WTC11 (cell line): ENCODE results near the gene QRFPR. TPM values are rescaled to one million over a fixed set of nuclear protein-coding genes. Genes with fewer than 3 reads are reported as not detected.

Source experiments
- ATAC-seq: fragments of 200-7000 bp; cut with Tn5 transposase; 2 replicates; pipeline ENCODE4 v1.10.0; 2021; ENCODE audit warnings: mild to moderate bottlenecking, moderate library complexity
- CTCF ChIA-PET: fragments of 300-600 bp; sonication (Branson Sonifier 250); formaldehyde crosslinking; loops from one replicate; lab custom pipeline; 2021; ENCODE audit warnings: antibody characterized with exemption; lab: Charles Lee
- POLR2A ChIA-PET: fragments of 350-600 bp; sonication (Branson Sonifier 250); formaldehyde crosslinking; loops from one replicate; lab custom pipeline; 2021; ENCODE audit warnings: antibody characterized with exemption; lab: Charles Lee
- DNase-seq: peaks from one replicate; pipeline ENCODE4 v3.0.0; 2021; ENCODE audit warnings: low spot score
- H3K27ac Mint-ChIP-seq: 2 replicates; pipeline ENCODE4 v1.8.0; 2021; ENCODE audit warnings: mixed read lengths
- H3K27me3 Mint-ChIP-seq: 2 replicates; pipeline ENCODE4 v1.8.0; 2021; ENCODE audit warnings: low read depth, mild to moderate bottlenecking, moderate library complexity, mixed read lengths
- H3K36me3 Mint-ChIP-seq: 2 replicates; pipeline ENCODE4 v1.8.0; 2021; ENCODE audit warnings: mixed read lengths
- H3K4me1 Mint-ChIP-seq: 2 replicates; pipeline ENCODE4 v1.8.0; 2022; ENCODE audit warnings: mixed read lengths
- H3K4me3 Mint-ChIP-seq: 2 replicates; pipeline ENCODE4 v1.8.0; 2021; ENCODE audit warnings: mild to moderate bottlenecking, moderate library complexity, mixed read lengths
- H3K9me3 Mint-ChIP-seq: 2 replicates; pipeline ENCODE4 v1.8.0; 2021; ENCODE audit warnings: mixed read lengths
- AFF4 ChIP-seq: sonication (generic); formaldehyde crosslinking; IDR thresholded peaks from 2 replicates; pipeline ENCODE4 v1.8.1; 2023; ENCODE audit warnings: mild to moderate bottlenecking, missing genetic modification reagents, borderline replicate concordance
- ARID4B ChIP-seq: sonication (generic); formaldehyde crosslinking; IDR thresholded peaks from 2 replicates; pipeline ENCODE4 v1.8.0; 2023; ENCODE audit warnings: missing genetic modification reagents, mild to moderate bottlenecking, borderline replicate concordance
- CDX4 ChIP-seq: fragments of 250-450 bp; sonication (Bioruptor Pico); IDR thresholded peaks from 2 replicates; pipeline ENCODE4 v1.9.0; 2021; ENCODE audit warnings: moderate library complexity, mild to moderate bottlenecking, inconsistent platforms, borderline replicate concordance
- CREB1 ChIP-seq: sonication (generic); formaldehyde crosslinking; IDR thresholded peaks from 2 replicates; pipeline ENCODE4 v1.8.0; 2023; ENCODE audit warnings: mild to moderate bottlenecking, missing genetic modification reagents
- ETV6 ChIP-seq: sonication (generic); formaldehyde crosslinking; IDR thresholded peaks from 2 replicates; pipeline ENCODE4 v1.8.1; 2022; ENCODE audit warnings: mild to moderate bottlenecking, missing genetic modification reagents
- FOXK1 ChIP-seq: sonication (generic); formaldehyde crosslinking; IDR thresholded peaks from 2 replicates; pipeline ENCODE4 v1.8.0; 2022; ENCODE audit warnings: mild to moderate bottlenecking, moderate library complexity, missing genetic modification reagents
- FOXP1 ChIP-seq: sonication (generic); formaldehyde crosslinking; IDR thresholded peaks from 2 replicates; pipeline ENCODE4 v1.8.0; 2022; ENCODE audit warnings: missing genetic modification reagents, mild to moderate bottlenecking, moderate library complexity, borderline replicate concordance
- FOXP4 ChIP-seq: sonication (generic); formaldehyde crosslinking; IDR thresholded peaks from 2 replicates; pipeline ENCODE4 v1.8.0; 2022; ENCODE audit warnings: mild to moderate bottlenecking, missing genetic modification reagents
- PREB ChIP-seq: sonication (generic); formaldehyde crosslinking; IDR thresholded peaks from 2 replicates; pipeline ENCODE4 v1.8.1; 2022; ENCODE audit warnings: mild to moderate bottlenecking, missing genetic modification reagents, moderate library complexity, borderline replicate concordance
- PRRX2 ChIP-seq: fragments of 250-450 bp; sonication (Bioruptor Pico); IDR thresholded peaks from 2 replicates; pipeline ENCODE4 v1.8.0; 2021; ENCODE audit warnings: mild to moderate bottlenecking
- SMAD4 ChIP-seq: sonication (generic); formaldehyde crosslinking; IDR thresholded peaks from 2 replicates; pipeline ENCODE4 v1.8.0; 2022; ENCODE audit warnings: mild to moderate bottlenecking, missing genetic modification reagents
- ZNF138 ChIP-seq: sonication (generic); formaldehyde crosslinking; conservative IDR thresholded peaks from 2 replicates; pipeline ENCODE4 v1.8.1; 2022; ENCODE audit warnings: mild to moderate bottlenecking, moderate library complexity, missing genetic modification reagents
- ZNF396 ChIP-seq: fragments of 250-450 bp; sonication (Bioruptor Pico); IDR thresholded peaks from 2 replicates; pipeline ENCODE4 v1.8.0; 2021; ENCODE audit warnings: mild to moderate bottlenecking, moderate library complexity, borderline replicate concordance
- ZNF416 ChIP-seq: fragments of 250-450 bp; sonication (Bioruptor Pico); IDR thresholded peaks from 2 replicates; pipeline ENCODE4 v1.9.0; 2021; ENCODE audit warnings: mild to moderate bottlenecking, inconsistent platforms
- ZNF512 ChIP-seq: sonication (generic); formaldehyde crosslinking; IDR thresholded peaks from 2 replicates; pipeline ENCODE4 v1.8.1; 2022; ENCODE audit warnings: missing genetic modification reagents, borderline replicate concordance
- total RNA-seq: library from RNA; stranded (reverse); gene quantifications from 3 replicates; pipeline ENCODE4 v1.2.3, GENCODE V29; 2021

QRFPR gene
- total RNA-seq, 1 experiment from 2014 or later, result 0.68 TPM

- peaks cover 12% of the 10 kb centered on the region for H3K4me1 Mint-ChIP-seq
- H3K27me3 Mint-ChIP-seq, result peaks cover 47% of the 10 kb centered on the region
- no peak overlapping the region for H3K27ac Mint-ChIP-seq
- TF ChIP-seq CDX4 (CRISPR knock-in tag), result no peak
- TF ChIP-seq FOXK1 (CRISPR knock-in tag), result no peak
- TF ChIP-seq ZNF396 (CRISPR knock-in tag), result no peak
- TF ChIP-seq PREB (CRISPR knock-in tag), result no peak
- TF ChIP-seq FOXP4 (CRISPR knock-in tag), result no peak
- TF ChIP-seq ZNF512 (CRISPR knock-in tag), result no peak
- TF ChIP-seq FOXP1 (CRISPR knock-in tag), result no peak
- no peak for TF ChIP-seq ZNF416
- TF ChIP-seq CREB1 (CRISPR knock-in tag), result no peak
- TF ChIP-seq PRRX2, result no peak
- TF ChIP-seq SMAD4, result no peak
- TF ChIP-seq ARID4B (CRISPR knock-in tag), result no peak
- ATAC-seq, result no peak
- DNase-seq, result no peak
- H3K36me3 Mint-ChIP-seq, result no peaks in the 10 kb centered on the region
- CTCF ChIA-PET, result no interaction called here
- H3K4me3 Mint-ChIP-seq, result no peak overlapping the region
- POLR2A ChIA-PET, result no interaction called here
- H3K9me3 Mint-ChIP-seq, result peaks cover 9% of the 10 kb centered on the region
These were observed 100.4 kb downstream of the QRFPR start for GRCh38 chr4:121280425-121280824.

- Mint-ChIP-seq H3K4me1 (peaks cover 12% of the 10 kb centered on the region), H3K27me3 (peaks cover 47% of the 10 kb centered on the region), H3K9me3 (no peaks in the 10 kb centered on the region), H3K4me3 (no peak overlapping the region), H3K27ac (no peak overlapping the region), H3K36me3 (no peaks in the 10 kb centered on the region)
- ATAC-seq, result no peak
- DNase-seq, result no peak
- ChIA-PET POLR2A (no interaction called here), CTCF (no interaction called here)
- TF ChIP-seq ZNF138 (CRISPR knock-in tag), result no peak
- no peak for TF ChIP-seq ETV6 (CRISPR knock-in tag)
- no peak for TF ChIP-seq AFF4 (CRISPR knock-in tag)
These were observed 101.9 kb downstream of the QRFPR start for GRCh38 chr4:121278811-121279368.
